Heart left ventricle (tissue), 16 donors: ENCODE results near the gene GRIN2B. TPM values are rescaled to one million over a fixed set of nuclear protein-coding genes. Genes with fewer than 3 reads are reported as not detected.

Experiments used
- ATAC-seq, 4 donors: fragments of 200-7000 bp; cut with Tn5 transposase; one replicate each; pipeline ENCODE4 v1.9.1; 2020 to 2022; ENCODE audit warnings: moderate library complexity in 4 of 4, mild to moderate bottlenecking in 3 of 4, moderate number of reproducible peaks in 1 of 4
- DNase-seq, 5 donors: peaks; one replicate each; pipeline ENCODE4 v3.0.0-alpha.2; 2020
- H3K27ac ChIP-seq, 12 donors: fragments of 200-600 bp; sonication (generic) in 4 of 12; one replicate each; pipeline versions ENCODE4 v1.5.0 to v1.8.0; 2016 to 2022; ENCODE audit warnings: mild to moderate bottlenecking in 2 of 12
- H3K27me3 ChIP-seq, 9 donors: fragments of 200-600 bp; sonication (generic) in 2 of 9; one replicate each; pipeline versions ENCODE4 v1.5.1 to v1.8.0; 2016 to 2022; ENCODE audit warnings: mild to moderate bottlenecking in 3 of 9
- H3K36me3 ChIP-seq, 9 donors: fragments of 200-600 bp; sonication (generic) in 2 of 9; one replicate each; pipeline versions ENCODE4 v1.5.0 to v1.8.0; 2018 to 2022; ENCODE audit warnings: mild to moderate bottlenecking in 2 of 9
- H3K4me1 ChIP-seq, 12 donors: fragments of 200-600 bp; sonication (generic) in 4 of 12; one replicate each; pipeline versions ENCODE4 v1.5.0 to v1.8.0; 2016 to 2022; ENCODE audit warnings: mild to moderate bottlenecking in 3 of 12
- H3K4me3 ChIP-seq, 12 donors: fragments of 200-600 bp; sonication (generic) in 4 of 12; one replicate each; pipeline versions ENCODE4 v1.5.0 to v1.8.0; 2017 to 2022; ENCODE audit warnings: mild to moderate bottlenecking in 9 of 12, moderate library complexity in 4 of 12
- H3K9me3 ChIP-seq, 12 donors: fragments of 200-600 bp; sonication (generic) in 4 of 12; one replicate each; pipeline versions ENCODE4 v1.5.0 to v1.8.0; 2016 to 2022; ENCODE audit warnings: mild to moderate bottlenecking in 1 of 12
- POLR2A ChIP-seq, 2 donors: fragments of 450-650 bp; IDR thresholded peaks; one replicate each; pipeline ENCODE4 v1.6.1; 2017; ENCODE audit warnings: antibody characterized with exemption in 2 of 2, mild to moderate bottlenecking in 2 of 2, moderate library complexity in 2 of 2
- WGBS, 4 donors: extraction: QIAGEN DNeasy Blood & Tissue Kit in 2 of 4; methylation state at CpG; one replicate each; pipeline versions ENCODE4 v1.1.5 to v1.1.7; 2013 to 2018; 5-methylcytosine and 5-hydroxymethylcytosine counted together
- intact Hi-C, 10 donors: fragments of 100-400 bp; cut with DNase I; formaldehyde crosslinking; loops; one replicate each; pipeline versions ENCODE4 v1.11.1 to v1.14.2; 2022
- polyA plus RNA-seq, 2 donors: library from polyadenylated mRNA; stranded (reverse); fragments of 200-250 nt; gene quantifications; one replicate each; pipeline ENCODE4 v1.2.3, GENCODE V29; 2013
- total RNA-seq, 9 donors: library from RNA; depleted of rRNA in 2 of 9; stranded (reverse); fragments of >200 nt in 2 of 9; fragmentation: NEBNext Ultra II Directional in 3 of 9; extraction: Animal tissue kit (Norgen Biotek cat#: 25700) in 3 of 9; gene quantifications; one replicate each; pipeline versions ENCODE4 v1.1.0 to v1.2.4, GENCODE V29; 2016 to 2023
- TF ChIP-seq, protein P1 (sequence below), 12 donors: fragments of 200-600 bp; sonication (generic) in 4 of 12; IDR thresholded peaks; one replicate each; pipeline versions ENCODE4 v1.5.0 to v1.8.0; 2018 to 2022; ENCODE audit warnings: antibody characterized with exemption in 12 of 12, mild to moderate bottlenecking in 5 of 12
- donor health status: ischemic (EF 13 %, LVEDD 7.1; RV severe dilation, severe dysfunction).
- donor health status: healthy with polysubstance abuse.
- donor health status: DM: no; HTN: yes; CAD: no.
- donor health status: DM: no; HTN: no; CAD: no.
- donor health status: ischemic (EF 25% LVEDD 6.9; RV normal size, moderate dysfunction).
- donor health status: ischemic (EF 25% LVEDD 5.7; RV mildly dilated, moderate dysfunction).
- donor health status: healthy.
- donor health status: DM: yes; HTN: yes; CAD: no.
- donor health status: ischemic (EF 35%, LVEDD 5.7; RV mildly dilated, moderate dysfunction).
- donor health status: nonischemic (EF 11% LVEDD 7.7; RV severe dilation, severe dysfunction).
- donor health status: DM: yes; HTN: yes; CAD: no.
- donor health status: PGD.
- donor health status: ischemic (EF 29% LVEDD 5.4; RV normal size, mild dysfunction).
- donor health status: nonischemic (EF 23%, LVEDD 6.1; RV moderate dilation, normal function).

GRIN2B gene
- total and polyA plus RNA-seq, 11 donors, result under 0.01 to 0.54 (median 0.02) TPM; not detected in 5

DNA sequence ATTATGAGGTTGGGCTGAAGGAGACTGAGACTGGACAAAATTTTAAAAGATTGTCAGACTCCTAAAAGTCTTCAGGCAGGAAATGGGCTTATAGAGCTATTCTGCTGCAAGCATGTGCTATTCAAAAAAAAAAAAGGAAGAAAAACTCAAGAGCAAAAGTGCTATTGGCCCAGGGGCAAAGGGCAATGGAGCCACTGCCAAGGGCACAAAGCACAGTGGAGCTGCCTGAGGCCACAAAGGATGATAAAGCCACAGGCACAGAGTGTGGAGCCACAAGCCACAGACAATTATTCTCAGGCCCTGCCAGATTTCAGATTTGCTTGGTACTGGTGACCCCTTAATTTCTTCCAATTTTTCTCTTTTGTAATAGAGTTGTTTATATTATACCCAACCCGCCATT is 29.6 kb upstream of the GRIN2B start:
- no peak for ATAC-seq
- H3K27me3 ChIP-seq, result peaks cover 0 to 11% (median 0%) of the 10 kb centered on the region in 9 donors
- H3K4me1 ChIP-seq, result no peaks in the 10 kb centered on the region
- H3K9me3 ChIP-seq, result peaks cover 0 to 17% (median 1%) of the 10 kb centered on the region in 12 donors
- H3K27ac ChIP-seq, result no peak overlapping the region
- DNase-seq, result no peak
- H3K36me3 ChIP-seq, result no peaks in the 10 kb centered on the region
- intact Hi-C loops, result no loop called here
- 72 to 91% (median 87%) methylated on average over 1 of the region's 1 CpG for WGBS, 4 donors
- H3K4me3 ChIP-seq, result no peak overlapping the region
- TF ChIP-seq, protein P1, sequence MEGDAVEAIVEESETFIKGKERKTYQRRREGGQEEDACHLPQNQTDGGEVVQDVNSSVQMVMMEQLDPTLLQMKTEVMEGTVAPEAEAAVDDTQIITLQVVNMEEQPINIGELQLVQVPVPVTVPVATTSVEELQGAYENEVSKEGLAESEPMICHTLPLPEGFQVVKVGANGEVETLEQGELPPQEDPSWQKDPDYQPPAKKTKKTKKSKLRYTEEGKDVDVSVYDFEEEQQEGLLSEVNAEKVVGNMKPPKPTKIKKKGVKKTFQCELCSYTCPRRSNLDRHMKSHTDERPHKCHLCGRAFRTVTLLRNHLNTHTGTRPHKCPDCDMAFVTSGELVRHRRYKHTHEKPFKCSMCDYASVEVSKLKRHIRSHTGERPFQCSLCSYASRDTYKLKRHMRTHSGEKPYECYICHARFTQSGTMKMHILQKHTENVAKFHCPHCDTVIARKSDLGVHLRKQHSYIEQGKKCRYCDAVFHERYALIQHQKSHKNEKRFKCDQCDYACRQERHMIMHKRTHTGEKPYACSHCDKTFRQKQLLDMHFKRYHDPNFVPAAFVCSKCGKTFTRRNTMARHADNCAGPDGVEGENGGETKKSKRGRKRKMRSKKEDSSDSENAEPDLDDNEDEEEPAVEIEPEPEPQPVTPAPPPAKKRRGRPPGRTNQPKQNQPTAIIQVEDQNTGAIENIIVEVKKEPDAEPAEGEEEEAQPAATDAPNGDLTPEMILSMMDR (IDR thresholded peaks at IDR 0.05), result no peak
- no peak for TF ChIP-seq POLR2A (IDR thresholded peaks at IDR 0.05)

DNA sequence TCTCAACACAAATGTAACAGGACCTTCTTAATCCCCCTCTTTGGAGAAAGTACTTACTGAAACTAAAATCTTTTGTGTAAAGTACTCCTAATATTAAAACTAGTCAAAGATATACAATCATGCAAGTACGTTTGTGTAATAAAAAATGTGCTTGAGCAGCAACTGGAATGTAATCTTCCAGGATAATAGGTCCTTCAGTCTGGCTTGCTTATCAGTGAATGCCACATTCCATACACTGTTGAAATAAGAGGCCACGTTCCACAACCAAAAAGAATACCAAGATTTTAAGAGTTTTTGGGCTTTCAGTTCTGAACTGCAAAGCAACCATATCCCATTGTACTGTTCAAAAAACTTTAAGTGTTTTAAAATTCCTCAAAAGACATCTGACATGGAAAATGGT is 26.2 kb upstream of the GRIN2B start:
- peaks cover 0 to 11% (median 0%) of the 10 kb centered on the region in 9 donors for H3K27me3 ChIP-seq
- H3K9me3 ChIP-seq, result peaks cover 0 to 17% (median under 1%) of the 10 kb centered on the region in 12 donors
- TF ChIP-seq POLR2A (IDR thresholded peaks at IDR 0.05), result no peak
- TF ChIP-seq, protein P1 (IDR thresholded peaks at IDR 0.05), result no peak
- H3K4me3 ChIP-seq, result no peak overlapping the region
- intact Hi-C loops, result no loop called here
- H3K27ac ChIP-seq, result no peak overlapping the region
- ATAC-seq (no peak), DNase-seq (no peak)
- no peaks in the 10 kb centered on the region for H3K36me3 ChIP-seq
- 8 to 22% (median 11%) methylated on average over 2 of the region's 2 CpGs for WGBS, 4 donors
- H3K4me1 ChIP-seq, result no peaks in the 10 kb centered on the region

DNA sequence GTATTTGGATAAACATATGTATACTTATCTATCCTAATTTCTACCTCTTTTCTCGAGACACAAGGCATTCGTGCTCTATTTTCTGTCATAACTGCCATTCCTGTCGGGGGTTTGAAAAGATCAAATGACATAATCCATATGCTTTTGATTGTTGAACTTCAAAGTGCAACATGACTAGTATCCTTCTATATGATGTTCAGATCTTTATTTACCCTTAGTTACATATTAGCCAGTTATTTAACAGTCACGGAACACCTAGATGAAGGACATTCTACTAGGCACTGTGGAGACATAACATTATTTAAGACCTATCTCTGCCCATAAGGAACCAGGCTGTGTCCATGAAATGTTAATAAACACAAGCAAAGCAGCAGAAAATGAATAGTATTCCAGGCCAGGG is 11.2 kb upstream of the GRIN2B start:
- DNase-seq (no peak), ATAC-seq (no peak)
- no peak for TF ChIP-seq POLR2A (IDR thresholded peaks at IDR 0.05)
- TF ChIP-seq, protein P1 (IDR thresholded peaks at IDR 0.05), result no peak
- WGBS, 4 donors, result 78 to 84% (median 83%) methylated on average over 4 of the region's 4 CpGs
- Histone ChIP-seq H3K27ac (no peak overlapping the region), H3K4me3 (no peak overlapping the region), H3K4me1 (no peaks in the 10 kb centered on the region), H3K36me3 (no peaks in the 10 kb centered on the region), H3K9me3 (no peaks in the 10 kb centered on the region), H3K27me3 (peaks cover 0 to 6% (median 0%) of the 10 kb centered on the region in 9 donors)
- intact Hi-C loops, result no loop called here

DNA sequence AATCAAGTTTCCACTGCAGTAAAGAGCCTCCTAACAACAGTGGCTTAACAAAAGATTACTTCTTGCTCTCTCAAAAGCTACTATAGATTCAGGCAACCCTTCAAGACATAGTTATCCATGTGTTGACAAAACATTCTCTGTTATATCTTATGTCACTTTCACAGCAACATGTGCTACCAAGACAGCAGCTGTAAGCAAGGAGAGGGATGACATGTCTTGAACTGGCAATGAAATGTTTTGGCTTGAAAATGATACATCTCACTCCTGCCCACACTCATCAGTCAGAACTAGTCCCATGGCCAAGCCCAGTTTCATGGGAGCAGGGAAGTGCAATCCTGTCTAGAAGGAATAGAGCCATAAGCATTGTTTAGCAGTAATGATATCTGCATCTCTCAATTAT is 10.7 kb upstream of the GRIN2B start:
- TF ChIP-seq, protein P1 (IDR thresholded peaks at IDR 0.05), result no peak
- TF ChIP-seq POLR2A (IDR thresholded peaks at IDR 0.05), result no peak
- intact Hi-C loops, result no loop called here
- Histone ChIP-seq H3K36me3 (no peaks in the 10 kb centered on the region), H3K4me1 (no peaks in the 10 kb centered on the region), H3K27me3 (peaks cover 0 to 8% (median 0%) of the 10 kb centered on the region in 9 donors), H3K27ac (no peak overlapping the region), H3K4me3 (no peak overlapping the region), H3K9me3 (no peaks in the 10 kb centered on the region)
- ATAC-seq (no peak), DNase-seq (no peak)
